Islet precursor cell (in vitro differentiated cells): ENCODE results near the gene NAP1L5.

Experiments
- DNase-seq: peaks from one replicate; pipeline ENCODE4 v3.0.0-alpha.2; 2018

The NAP1L5 gene

GRCh38 chr4:88659055-88659889 is 38.4 kb downstream of the NAP1L5 start:
- peak; percentile 70 for DNase-seq

GRCh38 chr4:88655226-88655625 is 42.4 kb downstream of the NAP1L5 start:
- DNase-seq, result no peak

GRCh38 chr4:88653371-88653946 is 44.2 kb downstream of the NAP1L5 start:
- DNase-seq, result no peak

GRCh38 chr4:88649716-88650115 is 47.9 kb downstream of the NAP1L5 start:
- DNase-seq, result no peak

GRCh38 chr4:88646528-88647280 is 50.9 kb downstream of the NAP1L5 start:
- peak; percentile 82 for DNase-seq

- no peak for DNase-seq
Measured at GRCh38 chr4:88645994-88646393, 51.6 kb downstream of the NAP1L5 start.
